Measurements from ENCODE around the gene SLC35B2. TPM values are rescaled to one million over a fixed set of nuclear protein-coding genes. Genes with fewer than 3 reads are reported as not detected.

Gene SLC35B2
- total and polyA plus RNA-seq, 9 of the 15 experiments (the other 6 are each of a cell fraction or from before 2014, with no cell fraction given): 14.5 to 59.1 (median 47.1) TPM

DNA sequence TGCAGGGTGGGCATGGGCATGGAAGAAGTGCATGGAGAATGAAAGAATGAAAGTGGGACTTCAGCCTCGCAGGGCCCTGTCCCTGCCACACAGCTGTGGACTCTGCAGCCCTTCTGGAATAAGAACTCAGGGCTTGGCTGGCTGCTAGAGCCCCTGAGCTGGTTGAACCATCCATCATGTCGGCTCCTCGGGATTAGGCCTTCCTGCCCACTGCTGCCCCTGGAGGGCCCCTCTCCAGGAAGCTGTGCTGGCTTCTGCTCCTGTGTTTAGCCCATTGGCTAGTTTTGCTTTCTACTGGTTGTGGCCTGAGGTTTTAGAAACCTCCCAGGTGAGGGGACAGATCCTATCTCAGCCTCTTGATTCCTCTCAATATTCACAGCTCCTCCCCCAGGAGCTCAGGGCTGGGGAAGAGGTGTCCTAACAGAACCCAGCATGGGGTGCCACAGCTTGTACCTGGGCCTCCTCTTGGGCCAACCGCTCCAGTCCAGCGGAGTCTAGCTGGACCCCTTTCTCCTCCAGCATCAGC, 47.9 kb upstream of the SLC35B2 start:
- TF ChIP-seq U2AF2 (optimal IDR thresholded peaks at IDR 0.05; ENCODE audit: low read depth, low read length) (no peak), POLR2AphosphoS5 (IDR thresholded peaks at IDR 0.05; ENCODE audit: control insufficient read depth, insufficient read depth, low read depth, low read length) (no peak), MTA3 (IDR thresholded peaks at IDR 0.05; ENCODE audit: borderline replicate concordance) (no peak), MEIS2 (IDR thresholded peaks at IDR 0.05; ENCODE audit: partially characterized antibody) (peak; percentile 59), COPS2 (conservative IDR thresholded peaks at IDR 0.05) (no peak), FOXK1 (CRISPR knock-in tag; IDR thresholded peaks at IDR 0.05; ENCODE audit: borderline replicate concordance) (no peak)
- Histone ChIP-seq H3K4me3 (no peak overlapping the region), H3K79me2 (ENCODE audit: control insufficient read depth, insufficient read depth, low read length) (no peaks in the 10 kb centered on the region), H3K36me3 (ENCODE audit: control insufficient read depth, insufficient read depth, low read length) (peaks cover 93% of the 10 kb centered on the region), H3K27me3 (ENCODE audit: control insufficient read depth in 2 of 2, insufficient read depth in 2 of 2, low read length in 2 of 2) (no peaks in the 10 kb centered on the region), H4K20me1 (replicated peaks; ENCODE audit: control insufficient read depth, insufficient read depth, low read length) (no peaks in the 10 kb centered on the region; the same call in 1 of the 2 replicates), H2AFZ (ENCODE audit: low read depth, low read length) (no peak overlapping the region), H3K4me1 (replicated peaks in 1 of 2; ENCODE audit: control insufficient read depth in 2 of 2, insufficient read depth in 2 of 2, low read length in 2 of 2) (peaks cover 2 to 17% of the 10 kb centered on the region in 2 experiments; a peak in 3 of 5 replicates), H3K9me1 (ENCODE audit: control insufficient read depth, insufficient read depth, low read length) (no peaks in the 10 kb centered on the region), H3K27ac (ENCODE audit: extremely low read depth, low read depth, low read length) (peak overlapping the region; percentile 62; the same call in 2 of the 3 replicates), H3K9me3 (replicated peaks; ENCODE audit: control insufficient read depth, insufficient read depth, low read depth, low read length) (no peaks in the 10 kb centered on the region), H3K9ac (ENCODE audit: insufficient read depth in 1 of 2, low read depth in 2 of 2, low read length in 2 of 2) (peak overlapping the region in 1 of 2 experiments; percentile 30; a peak in 2 of 4 replicates), H3K4me2 (ENCODE audit: insufficient read depth, low read length) (no peak overlapping the region)
- ATAC-seq (peak; percentile 3; the same call in 1 of the 3 replicates), FAIRE-seq (no peak), DNase-seq (ENCODE audit: extremely low read depth in 1 of 4, low spot score in 3 of 4) (no peak)
- POLR2A ChIA-PET: interaction anchor here (0.5 to 11.9 kb wide), 12 partner anchors 8 to 536 kb away, joined by 3 to 116 read pairs (median 4); partner anchors contain the start of genes AARS2 and HSP90AB1
- CTCF ChIA-PET (ENCODE audit: low intra/inter-chr PET ratio): interaction anchor here (1.8 kb wide), 1 partner anchor 37 kb away, joined by 7 read pairs; no protein-coding TSS in a partner anchor
- BruUV-seq (replicated peaks): no TSS peak
- 84% methylated on average over 5 of the region's 5 CpGs for whole genome bisulfite sequencing (ENCODE audit: insufficient coverage, low coverage, missing lambda C conversion rate)
- intact Hi-C loops (cut with micrococcal nuclease) (no loop called here), in situ Hi-C loops (cut with MboI) (no loop called here)

Data from K562 (cell line).